ENCODE measurements around the gene CACNB2. TPM values are rescaled to one million over a fixed set of nuclear protein-coding genes. Genes with fewer than 3 reads are reported as not detected.
"Not testable (repeated sequence)": the region's sequence is repeated elsewhere in the genome, so short reads cannot be mapped to it uniquely, and the experiment has no call there.

Gene CACNB2
- total and polyA plus RNA-seq, 2 of the 13 experiments (the other 11 are each of a cell fraction or from before 2014, with no cell fraction given), result not detected

DNA sequence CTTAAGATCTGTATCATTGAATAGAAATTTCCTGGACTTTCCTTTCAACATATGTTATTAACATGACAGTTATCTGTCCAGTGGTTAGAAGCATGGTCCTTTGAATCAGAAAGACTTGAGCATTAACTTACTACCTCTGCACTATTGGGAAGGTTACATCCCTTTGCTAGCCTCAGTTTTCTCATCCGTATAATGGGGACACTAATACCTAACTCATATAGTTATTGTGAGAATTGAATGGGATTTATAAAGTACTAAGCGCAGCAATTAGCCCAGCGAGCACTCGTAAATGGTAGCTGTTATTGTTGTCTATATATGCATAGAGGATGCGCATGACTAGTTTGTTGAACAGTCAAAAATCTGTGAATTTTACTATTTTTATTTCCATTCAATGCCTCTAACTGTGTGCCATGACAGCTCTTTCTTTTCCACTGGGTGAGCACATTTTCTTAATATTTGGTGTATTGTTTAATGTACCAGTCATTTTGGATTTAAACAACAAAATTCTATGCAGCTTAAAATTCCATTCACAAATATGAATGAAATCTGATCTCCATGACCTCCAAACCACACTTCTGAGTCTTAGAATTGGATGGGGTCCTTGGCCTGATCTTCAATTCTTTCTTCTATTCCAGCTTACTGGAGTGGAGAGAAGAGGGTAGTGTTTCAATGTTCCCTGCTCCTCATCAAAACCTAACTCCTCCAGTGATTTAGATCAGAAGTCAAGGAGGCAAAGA is 65.0 kb downstream of the CACNB2 start:
- Histone ChIP-seq H3K36me3 (replicated peaks in 1 of 2; ENCODE audit: control insufficient read depth in 1 of 2, insufficient read depth in 2 of 2, low read length in 2 of 2) (no peaks in the 10 kb centered on the region), H3K27ac (ENCODE audit: extremely low read length, insufficient read depth, low read length) (no peak overlapping the region), H3K9ac (ENCODE audit: insufficient read depth, low read depth, low read length) (no peak overlapping the region), H3K27me3 (ENCODE audit: control insufficient read depth in 1 of 2, insufficient read depth in 2 of 2, low read length in 2 of 2) (no peaks in the 10 kb centered on the region; a peak in 1 of 5 replicates), H3K4me1 (ENCODE audit: insufficient read depth, low read length) (no peaks in the 10 kb centered on the region), H3K9me3 (ENCODE audit: low read length) (no peaks in the 10 kb centered on the region), H3K79me2 (ENCODE audit: insufficient read depth, low read length) (no peaks in the 10 kb centered on the region), H2AFZ (ENCODE audit: low read length) (no peak overlapping the region), H4K20me1 (ENCODE audit: insufficient read depth, low read length) (no peaks in the 10 kb centered on the region), H3K4me2 (ENCODE audit: low read depth, low read length) (no peak overlapping the region), H3K4me3 (replicated peaks in 1 of 3; ENCODE audit: insufficient read depth in 1 of 3, low read depth in 2 of 3, low read length in 3 of 3) (no peak overlapping the region)
- no TSS peak for BruUV-seq (replicated peaks)
- no peak for ATAC-seq
- CTCF ChIA-PET (ENCODE audit: low intra/inter-chr PET ratio, low total read pairs), result no interaction called here
- FAIRE-seq, result no peak
- peak; percentile 54 for TF ChIP-seq ZNF629 (CRISPR knock-in tag; conservative IDR thresholded peaks at IDR 0.05)
- TF ChIP-seq ADNP (CRISPR knock-in tag; IDR thresholded peaks at IDR 0.05), result no peak
- intact Hi-C loops (cut with micrococcal nuclease; ENCODE audit: unreplicated experiment) (no loop called here), in situ Hi-C loops (cut with HindIII; ENCODE audit: extremely low pct_ligation_motif_present, low pct_unique_long_range_greater_than_20kb) (no loop called here)
- DNase-seq (ENCODE audit: low spot score), result no peak
- POLR2A ChIA-PET, result no interaction called here
- WGBS (ENCODE audit: low lambda C conversion rate), result 30% methylated on average over 5 of the region's 5 CpGs

DNA sequence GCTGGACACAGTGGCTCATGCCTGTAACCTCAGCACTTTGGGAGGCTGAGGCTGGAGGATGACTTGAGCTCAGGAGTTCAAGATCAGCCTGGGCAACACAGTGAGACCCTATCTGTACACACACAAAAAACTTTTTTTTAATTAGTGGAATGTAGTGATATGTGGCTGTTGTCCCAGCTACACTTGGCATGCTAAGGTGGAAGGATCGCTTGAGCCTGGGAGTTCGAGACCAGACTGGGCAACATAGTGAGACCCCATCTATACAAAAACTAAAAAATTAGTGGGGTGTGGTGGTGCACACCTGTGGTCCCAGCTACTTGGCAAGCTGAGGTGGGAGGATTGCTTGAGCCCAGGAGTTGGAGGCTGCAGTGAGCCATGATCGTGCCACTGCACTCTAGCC is 68.0 kb downstream of the CACNB2 start:
- H4K20me1 ChIP-seq (ENCODE audit: insufficient read depth, low read length); CTCF ChIA-PET (ENCODE audit: low intra/inter-chr PET ratio, low total read pairs); intact Hi-C loops (cut with micrococcal nuclease; ENCODE audit: unreplicated experiment); H3K4me3 ChIP-seq (replicated peaks in 1 of 3; ENCODE audit: insufficient read depth in 1 of 3, low read depth in 2 of 3, low read length in 3 of 3); in situ Hi-C loops (cut with HindIII; ENCODE audit: extremely low pct_ligation_motif_present, low pct_unique_long_range_greater_than_20kb); DNase-seq (ENCODE audit: low spot score); FAIRE-seq; H3K27me3 ChIP-seq (ENCODE audit: control insufficient read depth in 1 of 2, insufficient read depth in 2 of 2, low read length in 2 of 2); H3K79me2 ChIP-seq (ENCODE audit: insufficient read depth, low read length); H3K36me3 ChIP-seq (replicated peaks in 1 of 2; ENCODE audit: control insufficient read depth in 1 of 2, insufficient read depth in 2 of 2, low read length in 2 of 2); POLR2A ChIA-PET; H3K27ac ChIP-seq (ENCODE audit: extremely low read length, insufficient read depth, low read length); H3K9me3 ChIP-seq (ENCODE audit: low read length); H3K4me1 ChIP-seq (ENCODE audit: insufficient read depth, low read length); ATAC-seq; H3K4me2 ChIP-seq (ENCODE audit: low read depth, low read length); BruUV-seq (replicated peaks); H3K9ac ChIP-seq (ENCODE audit: insufficient read depth, low read depth, low read length); H2AFZ ChIP-seq (ENCODE audit: low read length): not testable (repeated sequence)
- 15% methylated on average over 3 of the region's 3 CpGs for WGBS (ENCODE audit: low lambda C conversion rate)
